B cell (primary cell): ENCODE measurements around the gene FGF5.

ENCODE experiments used
- CTCF ChIP-seq: fragments of 200-600 bp; IDR thresholded peaks from one replicate; pipeline ENCODE4 v1.8.0; 2022; ENCODE audit warnings: antibody characterized with exemption, mild to moderate bottlenecking
- EZH2 ChIP-seq: IDR thresholded peaks from 2 replicates; pipeline ENCODE4 v1.6.1; 2012; ENCODE audit warnings: borderline replicate concordance, low read depth, mild to moderate bottlenecking, moderate library complexity, low read length; ENCODE audit not compliant: insufficient read depth, poor library complexity, severe bottlenecking

- TF ChIP-seq CTCF, result no peak
- TF ChIP-seq EZH2, result no peak
These were observed 13.0 kb upstream of the FGF5 start for GRCh38 chr4:80253510-80253909.
